Skeletal muscle satellite cell (primary cell): Measurements from ENCODE around the gene QPRT.
"Not testable (repeated sequence)": the region's sequence is repeated elsewhere in the genome, so short reads cannot be mapped to it uniquely, and the experiment has no call there.

Experiments used
- H3K27me3 ChIP-seq: 2 replicates; pipeline ENCODE4 v1.7.0; 2013; ENCODE audit warnings: low read length; ENCODE audit not compliant: control insufficient read depth, insufficient read depth
- H3K36me3 ChIP-seq: 2 replicates; pipeline ENCODE4 v1.7.0; 2013; ENCODE audit warnings: mild to moderate bottlenecking, control low read depth, low read length; ENCODE audit not compliant: insufficient read depth
- H3K4me1 ChIP-seq: 2 replicates; pipeline ENCODE4 v1.7.0; 2013; ENCODE audit warnings: low read length; ENCODE audit not compliant: control insufficient read depth, insufficient read depth
- H3K4me2 ChIP-seq: 2 replicates; pipeline ENCODE4 v1.7.0; 2013; ENCODE audit warnings: mild to moderate bottlenecking, low read length
- H3K4me3 ChIP-seq: 2 replicates; pipeline ENCODE4 v1.7.0; 2013; ENCODE audit warnings: low read length
- H3K9ac ChIP-seq: 2 replicates; pipeline ENCODE4 v1.7.0; 2013; ENCODE audit warnings: mild to moderate bottlenecking, low read depth, low read length, moderate library complexity
- H3K9me3 ChIP-seq: replicated peaks from 2 replicates; pipeline ENCODE4 v1.7.0; 2013; ENCODE audit warnings: mild to moderate bottlenecking, control low read depth, low read length

Gene QPRT

GRCh38 chr16:29743827-29744531 is 65.0 kb downstream of the QPRT start:
- no peak overlapping the region for H3K4me2 ChIP-seq
- H3K27me3 ChIP-seq, result peaks cover 38% of the 10 kb centered on the region
- H3K4me3 ChIP-seq, result no peak overlapping the region
- H3K36me3 ChIP-seq, result no peaks in the 10 kb centered on the region
- no peak overlapping the region for H3K9ac ChIP-seq
- H3K9me3 ChIP-seq, result no peaks in the 10 kb centered on the region
- no peaks in the 10 kb centered on the region for H3K4me1 ChIP-seq

DNA sequence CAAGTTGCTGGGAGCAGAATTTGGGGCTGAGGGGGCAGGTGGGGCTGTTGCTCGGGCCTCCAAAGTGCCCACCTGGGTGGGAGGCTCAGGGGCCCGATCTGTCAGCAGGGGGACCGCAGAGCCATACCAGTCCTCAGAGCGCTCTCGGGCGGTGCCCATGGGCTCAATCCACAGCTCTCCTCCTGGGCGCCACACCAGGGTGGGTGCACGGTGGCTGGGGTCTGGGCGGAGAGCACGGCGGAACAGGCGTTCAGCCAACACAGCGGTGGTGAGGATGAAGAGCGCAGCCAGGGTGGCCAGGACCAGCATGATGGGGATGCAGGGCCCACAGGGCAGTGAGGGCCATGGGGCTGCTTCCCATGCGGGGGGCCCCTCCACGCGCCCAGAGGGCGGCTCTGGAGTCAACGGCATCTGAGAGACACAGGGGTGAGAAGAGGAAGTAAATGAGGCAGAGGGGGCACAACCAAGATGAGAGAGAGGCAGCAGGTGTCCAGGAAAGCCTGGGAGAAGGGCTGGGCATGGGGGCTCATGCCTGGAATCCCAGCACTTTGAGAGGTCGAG is 65.6 kb downstream of the QPRT start:
- H3K27me3 ChIP-seq, result peaks cover 35% of the 10 kb centered on the region
- H3K36me3 ChIP-seq, result no peaks in the 10 kb centered on the region
- H3K4me3 ChIP-seq, result no peak overlapping the region
- no peaks in the 10 kb centered on the region for H3K9me3 ChIP-seq
- no peaks in the 10 kb centered on the region for H3K4me1 ChIP-seq
- no peak overlapping the region for H3K9ac ChIP-seq
- no peak overlapping the region for H3K4me2 ChIP-seq

- Histone ChIP-seq H3K36me3 (no peaks in the 10 kb centered on the region), H3K4me2 (no peak overlapping the region), H3K4me1 (no peaks in the 10 kb centered on the region), H3K9ac (no peak overlapping the region), H3K4me3 (no peak overlapping the region), H3K9me3 (no peaks in the 10 kb centered on the region), H3K27me3 (peaks cover 29% of the 10 kb centered on the region)
Observed at GRCh38 chr16:29745121-29745852, 66.3 kb downstream of the QPRT start.

- no peaks in the 10 kb centered on the region for H3K36me3 ChIP-seq
- H3K4me2 ChIP-seq, result no peak within 1 kb of the TSS
- H3K4me1 ChIP-seq, result no peaks in the 10 kb centered on the region
- peaks cover 26% of the 10 kb centered on the region for H3K27me3 ChIP-seq
- H3K9ac ChIP-seq, result no peak within 1 kb of the TSS
- no peaks in the 10 kb centered on the region for H3K9me3 ChIP-seq
- no peak within 1 kb of the TSS for H3K4me3 ChIP-seq
Observed at GRCh38 chr16:29745853-29746345, 66.9 kb downstream of the QPRT start, which contains the start of gene C16orf54. Gene C16orf54 (minus strand): TSS chr16:29745990. CDS start chr16:29744951, 1,039 bp downstream.

DNA sequence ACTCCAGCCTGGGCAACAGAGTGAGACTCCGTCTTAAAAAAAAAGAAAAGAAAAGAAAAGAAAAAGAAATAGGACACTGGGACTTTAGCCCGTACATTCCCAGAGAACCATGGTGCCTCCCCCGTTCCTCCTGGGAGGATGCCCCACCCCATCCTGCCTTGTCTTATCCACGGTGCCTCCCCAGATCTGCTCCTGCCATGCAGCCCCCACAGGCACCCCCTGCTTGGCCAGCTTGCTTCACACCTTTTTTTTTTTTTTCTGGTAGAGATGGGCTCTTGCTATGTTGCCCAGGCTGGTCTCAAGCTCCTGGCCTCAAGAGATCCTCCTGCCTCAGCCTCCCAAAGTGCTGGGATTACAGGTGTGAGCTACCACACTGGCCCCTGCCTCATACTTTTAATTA is 67.5 kb downstream of the QPRT start:
- peaks cover 20% of the 10 kb centered on the region for H3K27me3 ChIP-seq
- not testable (repeated sequence) for H3K4me1 ChIP-seq, H3K4me2 ChIP-seq, H3K4me3 ChIP-seq, H3K9ac ChIP-seq, H3K9me3 ChIP-seq, H3K36me3 ChIP-seq
